RPMI8226 (cell line): ENCODE results near the gene ADAMTS17.

ENCODE experiments used
- DNase-seq: peaks from one replicate; pipeline ENCODE4 v3.0.0-alpha.2; 2015

Gene ADAMTS17

GRCh38 chr15:99923711-99924110, 418.1 kb downstream of the ADAMTS17 start:
- no peak for DNase-seq
